ENCODE measurements around the gene IMMP2L.

DNA sequence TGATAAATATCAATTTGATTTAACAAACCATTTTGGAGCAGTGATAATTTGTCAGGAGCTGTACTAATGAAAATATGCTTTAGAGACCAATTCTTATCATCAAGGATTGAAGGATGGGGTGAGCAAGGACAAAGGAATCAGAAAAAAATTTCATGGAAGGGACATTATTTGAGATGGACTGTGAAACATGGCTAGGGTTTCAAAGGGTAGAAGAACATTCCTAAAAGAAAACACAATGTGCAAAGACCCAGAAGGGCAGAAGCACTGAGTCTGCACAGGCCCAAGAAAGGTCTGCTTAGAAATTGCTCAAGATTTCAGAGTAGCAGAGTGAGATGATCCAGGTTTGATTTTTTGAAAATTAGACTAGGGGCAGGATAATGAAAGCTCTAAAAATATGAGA is 296.9 kb downstream of the IMMP2L start:
- TF ChIP-seq, protein P1, sequence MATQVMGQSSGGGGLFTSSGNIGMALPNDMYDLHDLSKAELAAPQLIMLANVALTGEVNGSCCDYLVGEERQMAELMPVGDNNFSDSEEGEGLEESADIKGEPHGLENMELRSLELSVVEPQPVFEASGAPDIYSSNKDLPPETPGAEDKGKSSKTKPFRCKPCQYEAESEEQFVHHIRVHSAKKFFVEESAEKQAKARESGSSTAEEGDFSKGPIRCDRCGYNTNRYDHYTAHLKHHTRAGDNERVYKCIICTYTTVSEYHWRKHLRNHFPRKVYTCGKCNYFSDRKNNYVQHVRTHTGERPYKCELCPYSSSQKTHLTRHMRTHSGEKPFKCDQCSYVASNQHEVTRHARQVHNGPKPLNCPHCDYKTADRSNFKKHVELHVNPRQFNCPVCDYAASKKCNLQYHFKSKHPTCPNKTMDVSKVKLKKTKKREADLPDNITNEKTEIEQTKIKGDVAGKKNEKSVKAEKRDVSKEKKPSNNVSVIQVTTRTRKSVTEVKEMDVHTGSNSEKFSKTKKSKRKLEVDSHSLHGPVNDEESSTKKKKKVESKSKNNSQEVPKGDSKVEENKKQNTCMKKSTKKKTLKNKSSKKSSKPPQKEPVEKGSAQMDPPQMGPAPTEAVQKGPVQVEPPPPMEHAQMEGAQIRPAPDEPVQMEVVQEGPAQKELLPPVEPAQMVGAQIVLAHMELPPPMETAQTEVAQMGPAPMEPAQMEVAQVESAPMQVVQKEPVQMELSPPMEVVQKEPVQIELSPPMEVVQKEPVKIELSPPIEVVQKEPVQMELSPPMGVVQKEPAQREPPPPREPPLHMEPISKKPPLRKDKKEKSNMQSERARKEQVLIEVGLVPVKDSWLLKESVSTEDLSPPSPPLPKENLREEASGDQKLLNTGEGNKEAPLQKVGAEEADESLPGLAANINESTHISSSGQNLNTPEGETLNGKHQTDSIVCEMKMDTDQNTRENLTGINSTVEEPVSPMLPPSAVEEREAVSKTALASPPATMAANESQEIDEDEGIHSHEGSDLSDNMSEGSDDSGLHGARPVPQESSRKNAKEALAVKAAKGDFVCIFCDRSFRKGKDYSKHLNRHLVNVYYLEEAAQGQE (IDR thresholded peaks at IDR 0.05; ENCODE audit: insufficient read depth in 1 of 2, low read depth in 2 of 2, low read length in 1 of 2): no peak
- no peak for TF ChIP-seq POLR2AphosphoS5 (IDR thresholded peaks at IDR 0.05; ENCODE audit: low read depth, low read length)
